HepG2 (cell line): ENCODE measurements around the gene PLCXD1. TPM values are rescaled to one million over a fixed set of nuclear protein-coding genes. Genes with fewer than 3 reads are reported as not detected.

ENCODE experiments used
- ERF ChIP-seq: IDR thresholded peaks from 2 replicates; pipeline ENCODE4 v1.6.1; 2018; ENCODE audit warnings: missing biosample characterization, missing genetic modification reagents
- GATAD2A ChIP-seq: IDR thresholded peaks from 2 replicates; pipeline ENCODE4 v1.6.1; 2016
- HDAC2 ChIP-seq: sonication (generic); formaldehyde crosslinking; IDR thresholded peaks from 2 replicates; pipeline ENCODE4 v1.4.0; 2020; ENCODE audit warnings: missing genetic modification reagents
- HNF4A ChIP-seq: sonication (generic); formaldehyde crosslinking; IDR thresholded peaks from 2 replicates; pipeline ENCODE4 v1.4.0; 2020; ENCODE audit warnings: missing genetic modification reagents
- HNRNPL ChIP-seq: fragments of 200-400 bp; formaldehyde crosslinking; IDR thresholded peaks from 2 replicates; pipeline ENCODE4 v1.6.1; 2017; ENCODE audit warnings: mild to moderate bottlenecking, low read depth, low read length
- IKZF1 ChIP-seq: fragments of 450-650 bp; IDR thresholded peaks from 2 replicates; pipeline ENCODE4 v1.7.1; 2016
- MTERF4 ChIP-seq: sonication (generic); formaldehyde crosslinking; IDR thresholded peaks from 2 replicates; pipeline ENCODE4 v1.8.0; 2023; ENCODE audit warnings: mild to moderate bottlenecking, missing genetic modification reagents
- POLR2AphosphoS2 ChIP-seq: IDR thresholded peaks from 2 replicates; pipeline ENCODE4 v1.6.1; 2011; ENCODE audit warnings: low read depth, low read length, improper control_type of control experiment
- PRDM4 ChIP-seq: sonication (generic); formaldehyde crosslinking; IDR thresholded peaks from 2 replicates; pipeline ENCODE4 v1.9.0; 2021; ENCODE audit warnings: missing genetic modification reagents, borderline replicate concordance
- RBAK ChIP-seq: sonication (generic); formaldehyde crosslinking; IDR thresholded peaks from 2 replicates; pipeline ENCODE4 v1.5.1; 2020; ENCODE audit warnings: mild to moderate bottlenecking, missing genetic modification reagents
- SMARCE1 ChIP-seq: fragments of 450-650 bp; IDR thresholded peaks from 2 replicates; pipeline ENCODE4 v1.6.1; 2017; ENCODE audit warnings: borderline replicate concordance
- SOX5 ChIP-seq: IDR thresholded peaks from 2 replicates; pipeline ENCODE4 v1.6.1; 2016; ENCODE audit warnings: borderline replicate concordance
- SP140L ChIP-seq: sonication (generic); formaldehyde crosslinking; IDR thresholded peaks from 2 replicates; pipeline ENCODE4 v1.4.0; 2020; ENCODE audit warnings: missing genetic modification reagents, borderline replicate concordance
- SP2 ChIP-seq: sonication (generic); formaldehyde crosslinking; IDR thresholded peaks from 2 replicates; pipeline ENCODE4 v1.5.1; 2020; ENCODE audit warnings: mild to moderate bottlenecking, missing genetic modification reagents
- SPEN ChIP-seq: sonication (generic); formaldehyde crosslinking; IDR thresholded peaks from 2 replicates; pipeline ENCODE4 v1.5.1; 2020; ENCODE audit warnings: low read depth, mild to moderate bottlenecking, missing genetic modification reagents
- TFE3 ChIP-seq: IDR thresholded peaks from 2 replicates; pipeline ENCODE4 v1.6.1; 2016
- ZBTB2 ChIP-seq: sonication (generic); formaldehyde crosslinking; IDR thresholded peaks from 2 replicates; pipeline ENCODE4 v1.8.0; 2022; ENCODE audit warnings: low read depth, missing genetic modification reagents
- ZNF251 ChIP-seq: sonication (generic); formaldehyde crosslinking; IDR thresholded peaks from 2 replicates; pipeline ENCODE4 v1.9.0; 2021; ENCODE audit warnings: mild to moderate bottlenecking, missing genetic modification reagents
- ZNF343 ChIP-seq: sonication (generic); formaldehyde crosslinking; IDR thresholded peaks from 2 replicates; pipeline ENCODE4 v1.4.0; 2020; ENCODE audit warnings: mild to moderate bottlenecking, missing genetic modification reagents
- ZNF513 ChIP-seq: sonication (generic); formaldehyde crosslinking; conservative IDR thresholded peaks from 2 replicates; pipeline ENCODE4 v1.5.0; 2020; ENCODE audit warnings: missing genetic modification reagents
- ZNF530 ChIP-seq: sonication (generic); formaldehyde crosslinking; IDR thresholded peaks from 2 replicates; pipeline ENCODE4 v1.5.0; 2020; ENCODE audit warnings: low read depth, mild to moderate bottlenecking, missing genetic modification reagents
- ZNF570 ChIP-seq: sonication (generic); formaldehyde crosslinking; IDR thresholded peaks from 2 replicates; pipeline ENCODE4 v1.4.0; 2020; ENCODE audit warnings: mild to moderate bottlenecking, missing genetic modification reagents, borderline replicate concordance
- ZNF691 ChIP-seq: sonication (generic); formaldehyde crosslinking; IDR thresholded peaks from 2 replicates; pipeline ENCODE4 v1.4.0; 2020; ENCODE audit warnings: missing genetic modification reagents, low read depth, mild to moderate bottlenecking, borderline replicate concordance
- polyA plus RNA-seq, 8 experiments: library from polyadenylated mRNA; depleted of rRNA in 3 of 8; stranded (reverse) in 7 of 8; unstranded in 1 of 8; fragments of >200 nt; fragmentation: Illumina TruSeq in 4 of 8; extraction: Trizol in 4 of 8; gene quantifications; 2 replicates each; pipeline versions ENCODE4 v1.2.1 to v1.2.3, GENCODE V29; 2011 to 2016; ENCODE audit warnings: low read depth in 4 of 8, missing spikeins in 1 of 8, mixed read lengths in 1 of 8; ENCODE audit not compliant: insufficient read depth in 1 of 8
- total RNA-seq, 5 experiments: library from RNA; depleted of rRNA; stranded (reverse); fragments of >200 nt; fragmentation: Illumina TruSeq; extraction: Trizol; gene quantifications; 2 replicates each; pipeline ENCODE4 v1.2.3, GENCODE V29; 2016; ENCODE audit warnings: low read depth in 1 of 5

The PLCXD1 gene
- total and polyA plus RNA-seq, 2 of the 13 experiments (the other 11 are each of a cell fraction or from before 2014, with no cell fraction given) = 87.7 to 153 TPM

- TF ChIP-seq HNRNPL = 0 out of 2 replicates have a peak, but pooled peaks have one; percentile 66
- TF ChIP-seq ZNF570 (CRISPR knock-in tag) = no peak
- 0 out of 2 replicates have a peak, but pooled peaks have one; percentile 43 for TF ChIP-seq ERF (CRISPR knock-in tag)
- no peak for TF ChIP-seq POLR2AphosphoS2
- no peak for TF ChIP-seq ZNF343 (CRISPR knock-in tag)
- no peak for TF ChIP-seq PRDM4 (CRISPR knock-in tag)
- TF ChIP-seq HNF4A = peak; percentile 84
- TF ChIP-seq SP140L (CRISPR knock-in tag) = no peak
- no peak for TF ChIP-seq ZBTB2 (CRISPR knock-in tag)
- TF ChIP-seq RBAK (CRISPR knock-in tag) = no peak
- TF ChIP-seq SMARCE1 = no peak
- peak; percentile 75 for TF ChIP-seq GATAD2A
- peak; percentile 66 for TF ChIP-seq HDAC2 (CRISPR knock-in tag)
- peak; percentile 72; the same call in 1 of the 2 replicates for TF ChIP-seq SPEN
- no peak for TF ChIP-seq ZNF513
- TF ChIP-seq ZNF530 (CRISPR knock-in tag) = no peak
- no peak for TF ChIP-seq IKZF1
- TF ChIP-seq ZNF251 (CRISPR knock-in tag) = no peak
- 0 out of 2 replicates have a peak, but pooled peaks have one; percentile 34 for TF ChIP-seq ZNF691 (CRISPR knock-in tag)
- TF ChIP-seq SP2 (CRISPR knock-in tag) = no peak
- TF ChIP-seq MTERF4 (CRISPR knock-in tag) = no peak
- TF ChIP-seq SOX5 (CRISPR knock-in tag) = peak; percentile 19; the same call in 1 of the 2 replicates
- TF ChIP-seq TFE3 (CRISPR knock-in tag) = peak; percentile 67; the same call in 1 of the 2 replicates
Observed at GRCh38 chrX:270848-271367, 10.3 kb upstream of the PLCXD1 start (continued).
